Stimulated activated CD4-positive, alpha-beta T cell treated with anti-CD3 and anti-CD28 coated beads, Interleukin-4, amount 100 ng/mL, for 4 hours (primary cell): Measurements from ENCODE around the gene CROCC2.

ENCODE experiments used
- DNase-seq, 2 experiments: peaks; one replicate each; pipeline ENCODE4 v3.0.0-alpha.2; 2020

CROCC2 gene

DNA sequence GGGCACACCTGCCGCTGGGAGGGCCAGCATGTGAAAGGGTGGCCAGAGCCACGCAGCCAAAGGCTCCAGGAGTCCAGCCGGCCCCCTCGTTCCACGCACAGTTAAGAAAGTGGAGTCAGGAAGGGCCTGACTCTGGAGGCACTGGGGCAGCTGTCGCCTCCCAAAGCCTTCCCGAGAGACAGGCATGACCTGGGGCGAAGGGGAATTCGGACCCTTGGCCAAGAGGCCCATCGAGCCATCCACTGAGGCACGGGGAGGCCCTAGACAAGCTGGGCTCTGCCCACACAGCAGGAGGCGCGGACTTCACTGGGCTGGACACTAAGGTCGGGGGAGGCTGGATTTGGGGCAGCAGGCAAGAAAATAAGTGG, 53.8 kb downstream of the CROCC2 start:
- no peak for DNase-seq

- DNase-seq: no peak
Observed at GRCh38 chr2:240960309-240960970, 54.3 kb downstream of the CROCC2 start.

DNA sequence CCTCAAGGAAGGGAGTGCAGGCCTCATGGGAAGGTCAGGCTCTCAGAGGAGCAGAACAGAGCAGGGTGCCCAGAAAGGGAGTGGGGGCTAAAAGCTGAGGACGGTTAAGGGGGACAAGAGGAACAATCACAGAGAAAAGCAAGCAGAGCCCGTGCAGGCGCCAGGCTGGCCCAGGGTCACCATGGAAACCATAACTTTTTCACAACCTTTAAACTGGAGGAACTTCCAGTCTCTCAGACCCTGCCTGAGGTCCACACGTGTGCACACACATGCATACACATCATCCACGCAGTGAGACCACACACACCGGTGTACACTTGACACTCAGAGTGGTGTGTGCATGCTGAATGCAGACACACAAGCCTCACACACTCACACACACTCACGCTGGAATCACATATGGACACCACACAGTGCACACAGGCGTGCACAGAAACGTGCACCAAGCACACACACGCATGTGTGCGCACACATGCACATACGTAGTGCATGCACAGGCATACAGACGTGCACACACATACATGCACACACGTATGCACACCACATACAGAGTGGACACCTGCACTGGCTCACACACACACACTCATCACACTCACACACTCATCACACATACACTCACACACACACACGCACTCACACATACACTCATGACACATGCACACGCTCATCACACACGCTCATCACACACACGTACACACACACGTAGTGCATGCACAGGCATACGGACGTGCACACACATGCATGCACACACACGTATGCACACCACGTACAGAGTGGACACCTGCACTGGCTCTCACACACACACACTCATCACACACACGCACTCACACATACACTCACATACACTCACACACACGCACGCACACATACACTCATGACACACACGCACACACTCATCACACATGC, 55.1 kb downstream of the CROCC2 start:
- no peak for DNase-seq

DNA sequence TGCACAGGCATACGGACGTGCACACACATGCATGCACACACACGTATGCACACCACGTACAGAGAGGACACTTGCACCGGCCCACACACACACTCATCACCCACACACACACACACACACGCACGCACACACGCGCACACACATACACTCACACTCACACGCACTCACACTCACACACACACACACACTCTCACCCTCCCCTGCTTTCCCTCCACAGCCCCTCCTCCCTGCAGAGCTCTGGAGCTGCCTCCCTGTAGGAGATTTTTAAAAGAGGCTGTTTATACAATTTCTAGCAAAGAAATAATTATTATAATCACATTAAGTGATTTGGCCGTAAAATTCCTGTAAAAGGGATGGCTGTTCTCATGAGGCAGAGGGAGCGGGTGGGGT, 55.8 kb downstream of the CROCC2 start:
- DNase-seq: no peak

DNA sequence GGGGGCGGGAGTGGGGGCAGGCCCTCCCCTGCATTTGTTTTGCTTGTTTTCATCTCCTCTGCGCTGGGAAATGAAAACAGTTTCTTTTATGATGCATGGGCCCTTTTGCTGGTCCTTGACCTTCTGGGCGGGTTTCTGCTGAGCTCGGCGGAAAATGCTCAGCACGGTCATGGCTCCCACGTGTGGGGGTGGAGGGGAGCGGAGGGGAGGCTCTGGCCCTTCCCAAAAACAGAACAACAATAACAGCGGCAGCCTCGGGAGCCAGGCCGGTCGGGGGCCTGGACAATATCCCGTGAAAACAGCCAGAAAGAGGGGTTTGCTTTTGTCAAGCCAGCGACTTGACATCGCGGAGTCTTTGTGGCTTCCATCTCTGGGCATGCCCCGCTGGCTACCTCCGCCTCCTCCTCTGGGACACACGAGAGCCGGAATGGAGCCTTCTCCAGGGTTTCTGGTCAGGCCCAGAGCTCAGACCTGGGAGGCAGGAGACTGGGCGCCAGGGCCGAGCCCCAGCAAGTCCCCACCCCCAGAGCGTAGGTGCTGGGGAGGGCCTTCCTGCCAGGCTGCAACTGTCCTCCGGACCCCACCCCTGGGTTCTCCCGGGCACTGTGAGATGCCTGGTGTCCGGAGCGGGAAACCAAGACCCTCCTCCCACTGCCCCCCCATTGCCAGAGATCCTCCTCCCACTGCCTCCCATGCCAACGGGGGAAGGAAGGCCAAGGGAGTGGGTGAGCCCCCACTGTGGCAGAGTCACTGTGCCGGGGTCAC, 56.3 kb downstream of the CROCC2 start:
- no peak for DNase-seq

DNA sequence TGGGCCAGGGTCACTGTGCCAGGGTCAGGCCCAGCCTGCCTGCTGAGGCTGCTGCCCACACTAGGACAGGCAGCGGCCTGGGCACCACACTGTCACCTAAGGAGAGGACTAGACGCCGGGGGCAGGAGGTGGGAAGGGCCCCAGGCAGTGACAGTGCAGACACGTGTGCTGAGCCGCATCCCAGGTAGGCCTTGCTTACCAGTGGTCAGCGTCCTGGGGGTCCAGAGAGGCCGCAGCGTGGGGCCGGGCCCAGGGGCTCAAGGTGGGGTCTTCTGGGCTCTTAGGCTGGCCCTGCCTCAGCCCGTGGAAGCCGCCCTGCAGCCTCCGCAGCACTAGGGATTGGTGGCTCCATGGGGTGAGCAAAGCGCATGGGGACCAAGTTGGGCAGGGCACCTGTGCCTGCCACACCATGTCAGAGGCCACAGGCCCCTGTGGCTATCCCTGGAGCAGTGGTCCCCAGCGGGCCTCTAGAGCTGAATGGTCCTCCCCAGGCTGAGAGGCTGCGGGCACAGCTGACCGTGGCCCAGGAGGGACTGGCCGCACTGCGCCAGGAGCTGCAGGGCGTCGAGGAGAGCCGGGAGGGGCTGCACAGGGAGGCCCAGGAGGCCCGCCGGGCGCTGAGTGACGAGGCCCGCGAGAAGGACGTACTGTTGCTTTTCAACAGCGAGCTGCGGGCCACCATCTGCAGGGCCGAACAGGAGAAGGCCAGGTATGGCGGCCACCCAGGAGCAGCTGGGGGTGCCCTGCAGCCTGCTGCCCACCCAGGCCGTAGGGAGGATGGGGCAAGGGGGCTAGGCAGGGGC, 57.1 kb downstream of the CROCC2 start:
- no peak for DNase-seq

DNA sequence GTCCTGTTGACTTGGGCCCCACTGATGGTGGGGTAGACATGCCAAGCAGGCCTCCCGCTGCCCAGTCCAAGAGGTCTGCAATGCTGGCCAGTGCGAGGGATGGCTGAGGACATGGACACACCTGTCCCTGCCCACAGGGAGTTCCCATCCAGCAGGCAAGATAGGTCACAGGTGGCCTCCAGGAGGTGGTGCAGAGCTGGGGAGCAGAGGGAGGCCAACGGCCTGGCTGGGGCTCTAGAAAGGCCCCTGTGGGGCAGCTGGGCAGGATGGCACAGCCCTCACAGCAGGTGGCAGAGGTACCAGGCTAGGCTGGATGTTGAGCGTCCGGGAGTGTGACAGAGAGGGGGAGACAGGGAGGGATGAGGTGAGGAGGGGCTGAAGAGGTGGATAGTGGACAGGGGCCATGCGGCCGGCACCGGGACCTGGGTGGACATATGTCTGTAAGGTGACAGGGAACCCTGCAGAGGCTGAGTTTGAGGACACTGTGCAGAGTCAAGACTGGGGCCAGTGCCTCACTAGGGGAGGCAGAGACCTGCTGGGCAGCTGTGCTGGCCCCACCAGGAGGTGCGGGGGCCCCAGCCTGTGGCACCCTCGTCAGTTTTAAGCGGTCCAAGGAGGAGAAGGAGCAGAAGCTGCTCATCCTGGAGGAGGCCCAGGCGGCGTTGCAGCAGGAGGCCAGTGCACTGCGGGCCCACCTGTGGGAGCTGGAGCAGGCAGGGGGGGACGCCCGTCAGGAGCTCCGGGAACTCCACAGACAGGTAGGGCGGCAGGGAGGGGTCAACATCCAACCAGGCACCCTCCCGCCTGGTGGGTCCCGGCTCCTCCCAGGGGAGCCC, 58.0 kb downstream of the CROCC2 start:
- no peak for DNase-seq

GRCh38 chr2:240964704-240965295, 58.7 kb downstream of the CROCC2 start:
- DNase-seq: no peak

- DNase-seq: no peak
Observed at GRCh38 chr2:240965296-240965904, 59.3 kb downstream of the CROCC2 start.

DNA sequence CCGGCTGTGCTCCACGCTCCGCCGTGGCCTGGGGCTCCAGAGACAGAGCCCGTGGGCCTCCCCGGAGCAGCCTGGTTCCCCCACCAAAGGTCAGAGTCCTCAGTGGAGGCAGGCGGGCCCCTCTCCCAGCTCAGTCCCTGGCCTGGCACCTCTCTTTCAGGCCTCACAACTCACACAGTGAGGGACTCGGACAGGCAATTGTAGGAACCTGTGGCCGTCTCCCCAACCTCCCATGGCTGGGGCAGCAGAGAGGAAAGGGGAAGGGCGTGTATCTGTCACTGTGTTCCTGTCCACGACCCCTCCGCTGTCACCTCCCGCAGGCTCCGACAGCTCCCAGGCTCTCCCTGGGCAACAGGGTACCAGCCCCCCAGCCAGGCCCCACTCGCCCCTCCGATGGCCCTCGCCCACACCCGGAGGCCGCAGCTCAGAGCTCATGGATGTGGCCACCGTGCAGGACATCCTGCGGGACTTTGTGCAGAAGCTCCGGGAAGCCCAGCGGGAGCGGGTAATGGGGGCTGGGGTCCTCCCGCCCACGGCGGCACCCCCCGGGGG, 59.8 kb downstream of the CROCC2 start:
- DNase-seq: no peak

DNA sequence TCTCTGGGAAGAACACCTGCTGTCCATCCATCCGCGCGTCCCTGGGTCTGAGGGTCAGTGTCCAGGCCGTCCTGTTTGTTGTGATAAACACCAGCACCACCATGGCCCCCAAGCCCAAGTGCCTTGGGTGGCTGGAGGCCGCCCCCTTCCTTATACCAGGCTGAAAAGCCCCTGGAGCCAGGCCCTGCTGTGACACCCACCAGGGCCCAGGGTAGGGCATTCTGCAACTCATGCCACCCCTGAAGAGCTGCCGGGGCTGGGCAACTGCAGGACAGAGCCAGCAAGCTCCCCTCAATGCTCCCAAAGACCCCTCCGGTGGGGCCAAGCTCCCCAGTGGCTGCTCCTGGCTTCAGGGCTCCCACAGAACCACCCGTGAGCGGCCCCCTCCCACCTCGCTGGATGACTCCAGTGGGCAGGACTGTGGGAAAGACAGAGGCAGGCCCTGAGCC, 60.3 kb downstream of the CROCC2 start:
- no peak for DNase-seq

DNA sequence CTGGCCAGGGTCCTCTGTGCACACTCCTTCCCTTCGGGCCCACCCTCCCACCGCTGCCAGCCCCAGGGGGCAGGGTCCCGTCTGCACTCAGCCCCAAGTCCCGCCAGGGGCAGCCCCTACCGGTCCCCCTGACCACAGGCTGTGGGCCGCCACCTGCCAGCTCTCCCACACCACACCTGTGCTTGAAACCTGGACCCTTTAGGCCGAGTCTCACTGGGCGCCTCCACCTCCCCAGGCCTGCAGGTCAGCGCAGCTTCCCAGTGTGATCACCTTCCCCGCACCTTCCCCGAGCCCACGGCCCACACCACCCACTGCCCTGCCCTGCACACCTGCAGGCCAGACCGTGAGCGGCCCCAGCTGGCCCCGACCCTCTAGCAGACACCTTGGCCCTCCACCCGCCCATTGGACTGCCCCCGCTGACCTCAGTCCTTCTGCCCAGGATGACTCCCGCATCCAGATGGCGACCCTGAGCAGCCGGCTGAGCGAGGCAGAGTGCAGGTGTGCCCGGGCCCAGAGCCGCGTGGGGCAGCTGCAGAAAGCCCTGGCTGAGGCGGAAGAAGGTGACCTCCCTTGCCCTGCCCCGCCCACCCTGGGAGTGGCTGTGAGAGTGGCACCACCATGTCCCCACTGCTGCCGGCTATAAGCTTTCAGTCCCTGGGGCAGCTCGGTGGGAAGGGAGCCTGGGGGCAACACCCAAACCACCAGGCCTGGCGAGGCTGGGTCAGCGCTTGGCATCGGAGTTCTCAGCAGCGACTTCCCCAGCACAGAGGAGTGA, 61.0 kb downstream of the CROCC2 start:
- no peak for DNase-seq

DNA sequence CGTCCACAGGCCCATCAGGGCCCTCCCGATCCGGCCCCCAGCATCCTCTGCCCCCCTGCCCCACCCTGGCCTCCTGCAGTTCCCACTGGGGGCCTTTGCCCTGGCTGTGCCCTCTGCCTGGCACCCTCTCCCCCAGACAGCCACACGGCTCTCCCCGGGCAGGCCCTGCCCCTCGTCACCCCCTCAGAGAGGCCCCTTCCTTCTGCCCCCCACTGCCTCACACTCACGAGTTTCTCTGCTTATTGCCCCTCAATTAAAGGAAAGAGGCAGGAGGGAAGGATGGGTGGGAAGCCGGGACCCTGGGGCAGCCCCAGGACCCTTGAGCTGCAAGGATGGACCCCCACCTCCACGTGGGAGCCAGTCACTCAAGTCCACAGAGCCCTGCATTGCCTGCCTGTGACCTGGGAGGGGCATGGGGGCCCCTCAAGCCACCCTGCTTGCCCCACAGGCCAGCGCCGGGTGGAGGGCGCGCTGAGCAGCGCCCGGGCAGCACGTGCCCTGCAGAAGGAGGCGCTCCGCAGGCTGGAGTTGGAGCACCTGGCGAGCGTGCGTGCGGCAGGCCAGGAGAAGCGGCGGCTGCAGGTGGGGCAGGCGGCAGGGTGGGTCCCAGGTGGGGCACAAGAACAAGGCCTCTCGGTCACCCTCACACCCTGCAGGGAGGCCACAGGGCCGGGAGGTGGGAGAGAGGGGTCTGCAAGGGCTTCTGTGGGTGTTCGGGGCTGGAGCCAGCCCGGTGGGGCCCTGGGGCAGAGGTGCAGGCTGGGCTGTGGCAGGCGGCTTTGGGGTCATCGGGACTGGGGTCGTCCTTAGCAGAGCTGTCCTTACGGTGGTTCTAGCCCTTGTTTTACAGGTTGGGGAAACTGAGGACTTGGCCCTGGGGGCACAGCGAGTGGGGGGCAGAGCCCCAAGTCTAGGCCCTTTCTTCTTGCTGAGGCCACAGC, 61.8 kb downstream of the CROCC2 start:
- no peak for DNase-seq

GRCh38 chr2:240968731-240969624, 62.8 kb downstream of the CROCC2 start:
- no peak for DNase-seq

DNA sequence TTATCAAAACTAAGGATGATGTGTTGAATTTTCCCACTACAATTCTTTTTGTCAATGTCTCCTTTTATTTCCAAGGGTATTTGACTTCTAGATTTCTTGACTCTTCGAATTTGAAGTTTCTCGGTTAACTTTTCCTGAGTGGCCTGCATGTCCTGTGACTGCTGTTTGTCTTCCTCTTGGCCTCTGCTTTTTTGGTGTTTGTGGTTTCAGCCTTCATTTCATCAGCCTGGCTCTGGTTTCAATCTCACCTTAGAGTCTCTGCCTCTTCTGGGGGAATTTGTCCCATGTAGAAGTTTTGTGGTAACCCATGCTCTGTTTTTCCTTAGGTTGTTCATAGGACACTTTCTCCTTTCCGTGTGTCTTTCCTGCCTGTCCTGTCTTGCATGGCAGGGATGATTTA, 64.0 kb downstream of the CROCC2 start:
- no peak for DNase-seq

DNA sequence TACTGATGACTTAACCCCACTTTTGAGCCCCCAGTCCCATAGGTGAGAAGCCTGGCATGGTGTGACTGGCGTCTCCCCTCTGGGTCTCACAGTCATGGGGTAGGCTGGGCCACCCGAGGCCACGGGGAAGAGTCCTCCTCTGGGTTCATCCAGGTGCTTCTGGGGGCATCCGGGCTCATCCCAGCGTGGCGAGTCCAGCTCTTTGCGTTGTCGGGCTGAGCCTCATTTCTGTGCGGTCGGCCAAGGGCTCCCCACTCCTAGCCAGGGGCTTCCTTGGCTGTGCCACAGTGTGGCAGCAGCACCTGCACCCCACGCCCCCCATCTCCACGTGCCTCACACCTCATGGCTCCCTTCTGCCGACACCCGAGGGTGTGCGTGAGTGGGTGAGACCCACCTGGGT, 64.7 kb downstream of the CROCC2 start:
- no peak for DNase-seq

DNA sequence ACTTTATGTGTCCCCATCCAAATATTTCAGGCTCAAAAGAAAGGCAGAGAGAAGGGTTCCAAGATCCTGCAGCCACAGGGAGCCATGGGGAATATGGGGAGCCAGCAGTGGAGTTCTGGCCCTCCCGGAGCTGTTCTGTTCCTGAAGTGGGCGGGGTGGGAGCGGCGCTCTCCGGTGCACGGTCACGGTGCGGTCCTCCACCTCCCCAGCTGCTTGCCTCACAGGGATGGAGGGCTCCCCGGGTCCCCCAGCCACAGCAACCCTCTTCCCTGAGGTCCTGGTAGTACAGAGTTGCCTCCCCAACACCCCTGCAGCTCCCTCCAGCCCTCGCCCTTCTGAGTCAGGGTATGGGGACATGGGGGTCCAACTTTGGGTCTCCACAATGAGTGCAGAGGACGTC, 66.1 kb downstream of the CROCC2 start:
- no peak for DNase-seq
